ENCODE data around the gene GET3. TPM values are rescaled to one million over a fixed set of nuclear protein-coding genes. Genes with fewer than 3 reads are reported as not detected.

GET3 gene
- total RNA-seq, 4 donors from 2014 or later, result 52.6 to 85.1 (median 70.5) TPM

GRCh38 chr19:12720296-12720695 lies 17.0 kb upstream of the GET3 start:
- TF ChIP-seq, protein P1, sequence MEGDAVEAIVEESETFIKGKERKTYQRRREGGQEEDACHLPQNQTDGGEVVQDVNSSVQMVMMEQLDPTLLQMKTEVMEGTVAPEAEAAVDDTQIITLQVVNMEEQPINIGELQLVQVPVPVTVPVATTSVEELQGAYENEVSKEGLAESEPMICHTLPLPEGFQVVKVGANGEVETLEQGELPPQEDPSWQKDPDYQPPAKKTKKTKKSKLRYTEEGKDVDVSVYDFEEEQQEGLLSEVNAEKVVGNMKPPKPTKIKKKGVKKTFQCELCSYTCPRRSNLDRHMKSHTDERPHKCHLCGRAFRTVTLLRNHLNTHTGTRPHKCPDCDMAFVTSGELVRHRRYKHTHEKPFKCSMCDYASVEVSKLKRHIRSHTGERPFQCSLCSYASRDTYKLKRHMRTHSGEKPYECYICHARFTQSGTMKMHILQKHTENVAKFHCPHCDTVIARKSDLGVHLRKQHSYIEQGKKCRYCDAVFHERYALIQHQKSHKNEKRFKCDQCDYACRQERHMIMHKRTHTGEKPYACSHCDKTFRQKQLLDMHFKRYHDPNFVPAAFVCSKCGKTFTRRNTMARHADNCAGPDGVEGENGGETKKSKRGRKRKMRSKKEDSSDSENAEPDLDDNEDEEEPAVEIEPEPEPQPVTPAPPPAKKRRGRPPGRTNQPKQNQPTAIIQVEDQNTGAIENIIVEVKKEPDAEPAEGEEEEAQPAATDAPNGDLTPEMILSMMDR (IDR thresholded peaks at IDR 0.05 in 4 of 5, conservative IDR thresholded peaks at IDR 0.05 in 1 of 5), result no peak
- TF ChIP-seq POLR2A (IDR thresholded peaks at IDR 0.05), result no peak
- Histone ChIP-seq H3K27me3 (no peaks in the 10 kb centered on the region), H3K27ac (peak overlapping the region; percentile 87 to 99 (median 94)), H3K36me3 (peaks cover 0 to 32% of the 10 kb centered on the region in 2 donors), H3K4me1 (peaks cover 26 to 29% of the 10 kb centered on the region in 2 donors), H3K9me3 (no peaks in the 10 kb centered on the region), H3K4me3 (peak overlapping the region; percentile 70 to 80 (median 72))
- ATAC-seq (no peak), DNase-seq (no peak)
- intact Hi-C loops (cut with DNase I; ENCODE audit: low total_unique reads) (loop anchor here (5.0 kb wide), 3 partner anchors 38 to 212 kb away; partner anchors contain the start of genes DHPS, FARSA and JUNB), in situ Hi-C loops (cut with MboI; ENCODE audit: low sequenced_read_pairs in 4 of 4) (no loop called here)

GRCh38 chr19:12720851-12721655 lies 16.2 kb upstream of the GET3 start:
- peak in 1 of 2 donors; percentile 3 for ATAC-seq
- Histone ChIP-seq H3K36me3 (peaks cover 0 to 26% of the 10 kb centered on the region in 2 donors), H3K9me3 (no peaks in the 10 kb centered on the region), H3K27me3 (no peaks in the 10 kb centered on the region), H3K27ac (peak overlapping the region; percentile 87 to 99 (median 94)), H3K4me1 (peaks cover 26 to 29% of the 10 kb centered on the region in 2 donors), H3K4me3 (peak overlapping the region; percentile 70 to 80 (median 72))
- TF ChIP-seq POLR2A (IDR thresholded peaks at IDR 0.05), result peak in 1 of 2 donors; percentile 28
- TF ChIP-seq, protein P1 (IDR thresholded peaks at IDR 0.05 in 4 of 5, conservative IDR thresholded peaks at IDR 0.05 in 1 of 5), result no peak
- intact Hi-C loops (cut with DNase I; ENCODE audit: low total_unique reads), result loop anchor here (5.0 kb wide), 3 partner anchors 39 to 211 kb away; partner anchors contain the start of genes DHPS, FARSA and JUNB
- DNase-seq, result no peak
- in situ Hi-C loops (cut with MboI; ENCODE audit: low sequenced_read_pairs in 4 of 4), result no loop called here

DNA sequence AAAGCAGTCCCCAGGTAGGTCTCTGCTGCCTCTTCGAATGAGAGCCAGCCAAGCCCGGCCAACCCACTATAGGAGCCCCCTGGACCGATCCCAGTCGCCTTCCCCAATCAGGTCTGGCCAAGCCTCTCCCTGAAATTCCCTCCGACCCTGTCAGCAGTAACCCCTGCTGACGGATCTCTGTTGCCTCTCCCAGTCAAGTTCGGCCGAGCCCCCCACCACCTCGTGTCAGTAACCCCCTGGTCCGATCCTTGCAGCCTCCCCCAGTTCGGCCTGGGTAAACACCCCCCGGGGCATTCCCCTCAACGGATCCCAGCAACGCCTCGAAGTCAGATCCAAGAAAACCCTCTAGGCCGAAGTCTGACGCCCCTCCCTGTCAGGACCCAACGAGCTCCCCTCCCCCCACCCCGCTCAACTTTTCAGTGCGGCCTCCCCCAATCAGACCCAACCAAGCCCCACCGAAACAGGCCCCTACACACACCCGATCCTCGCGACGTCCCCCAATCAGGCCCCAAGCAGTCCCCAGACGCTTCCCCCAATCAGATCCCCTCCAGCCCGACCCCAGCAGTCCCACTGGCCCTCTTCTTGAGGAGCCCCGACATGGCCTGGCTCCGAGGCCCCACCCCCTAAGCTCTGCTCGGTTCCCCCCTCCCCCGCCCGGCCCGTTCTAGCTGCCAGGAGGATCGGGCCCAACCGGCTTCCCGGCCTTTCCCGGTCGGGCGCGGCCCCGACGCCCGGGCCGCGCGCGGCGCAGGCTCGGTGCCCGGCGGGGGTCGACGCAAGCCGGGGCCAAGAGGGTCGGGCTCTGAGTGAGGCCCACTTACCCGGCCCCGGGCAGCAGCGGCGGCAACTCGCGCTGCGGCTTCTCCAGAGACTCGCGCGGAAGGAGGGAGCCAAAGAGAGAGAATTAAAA lies 15.4 kb upstream of the GET3 start:
- Histone ChIP-seq H3K27me3 (no peaks in the 10 kb centered on the region), H3K4me3 (peak overlapping the region; percentile 70 to 80 (median 72)), H3K4me1 (peaks cover 26 to 29% of the 10 kb centered on the region in 2 donors), H3K27ac (peak overlapping the region; percentile 87 to 99 (median 94)), H3K36me3 (peaks cover 0 to 18% of the 10 kb centered on the region in 2 donors), H3K9me3 (no peaks in the 10 kb centered on the region)
- peak in 1 of 2 donors; percentile 23 for TF ChIP-seq POLR2A (IDR thresholded peaks at IDR 0.05)
- TF ChIP-seq, protein P1 (IDR thresholded peaks at IDR 0.05 in 4 of 5, conservative IDR thresholded peaks at IDR 0.05 in 1 of 5), result no peak
- in situ Hi-C loops (cut with MboI; ENCODE audit: low sequenced_read_pairs in 4 of 4) (no loop called here), intact Hi-C loops (cut with DNase I; ENCODE audit: low total_unique reads) (loop anchor here (1.0 to 5.0 kb wide), 4 partner anchors 12 to 210 kb away; partner anchors contain the start of genes DHPS, FARSA, JUNB and TRIR)
- peak; percentile 67 to 68 for ATAC-seq
- DNase-seq, result peak; percentile 34 to 69

DNA sequence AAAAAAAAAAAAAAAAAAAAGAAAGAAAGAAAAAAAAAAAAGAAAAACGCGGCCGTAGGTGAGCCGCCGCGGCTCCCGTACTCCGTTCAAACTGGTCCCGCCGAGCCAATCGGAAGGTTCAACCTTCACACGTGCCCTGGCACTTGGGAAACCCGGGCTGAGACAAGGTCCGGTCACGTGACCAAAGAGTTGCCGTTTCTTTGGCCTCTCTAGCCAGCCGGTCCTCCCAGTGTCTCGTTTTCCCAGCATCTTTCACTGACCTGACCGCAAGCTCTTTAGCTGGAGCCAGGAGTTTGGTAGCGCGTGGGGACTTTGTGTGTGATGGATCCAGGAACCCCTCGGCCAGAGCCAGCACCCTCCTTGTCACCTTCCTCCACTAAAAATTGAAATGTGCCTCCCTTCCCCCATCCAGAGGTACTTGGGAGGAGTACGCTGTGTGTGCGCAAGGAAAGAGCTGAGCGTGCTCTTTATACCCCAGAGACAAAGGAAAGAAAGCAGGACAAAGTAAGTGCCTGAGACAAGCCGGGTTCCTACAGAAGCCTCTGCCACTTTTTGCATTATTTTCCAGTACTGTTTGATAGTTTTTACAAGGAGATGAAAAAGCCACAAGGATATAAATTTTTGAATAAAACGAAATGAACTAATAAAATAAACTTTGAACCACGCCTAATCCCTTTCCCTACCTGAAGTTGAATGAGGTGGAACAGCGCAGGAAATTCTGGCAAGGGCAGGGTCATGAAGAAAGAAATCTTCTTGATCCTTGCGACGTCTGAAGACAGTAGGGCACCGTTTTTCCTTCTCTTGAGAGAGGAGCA lies 14.5 kb upstream of the GET3 start:
- TF ChIP-seq, protein P1 (IDR thresholded peaks at IDR 0.05 in 4 of 5, conservative IDR thresholded peaks at IDR 0.05 in 1 of 5), result peak in 1 of 5 experiments; percentile 42
- TF ChIP-seq POLR2A (IDR thresholded peaks at IDR 0.05), result peak; percentile 30 to 35
- intact Hi-C loops (cut with DNase I; ENCODE audit: low total_unique reads), result loop anchor here (1.0 to 5.0 kb wide), 4 partner anchors 12 to 210 kb away; partner anchors contain the start of genes DHPS, FARSA, JUNB and TRIR
- Histone ChIP-seq H3K4me3 (peak overlapping the region; percentile 72 to 83 (median 76)), H3K27ac (peak overlapping the region; percentile 87 to 99 (median 94)), H3K36me3 (peaks cover 0 to 13% of the 10 kb centered on the region in 2 donors), H3K9me3 (no peaks in the 10 kb centered on the region), H3K27me3 (no peaks in the 10 kb centered on the region), H3K4me1 (peaks cover 26 to 29% of the 10 kb centered on the region in 2 donors)
- ATAC-seq (peak; percentile 96), DNase-seq (peak; percentile 98 to 99)
- in situ Hi-C loops (cut with MboI; ENCODE audit: low sequenced_read_pairs in 4 of 4), result no loop called here
